ENCODE measurements around the gene BRIP1. TPM values are rescaled to one million over a fixed set of nuclear protein-coding genes. Genes with fewer than 3 reads are reported as not detected.

Gene BRIP1
- total RNA-seq, 1 experiment from 2014 or later: 30.2 TPM

- TF ChIP-seq EZH2 (IDR thresholded peaks at IDR 0.05; ENCODE audit: borderline replicate concordance, low read depth, low read length, poor library complexity, severe bottlenecking): no peak
- no peak for TF ChIP-seq CTCF (conservative IDR thresholded peaks at IDR 0.05; ENCODE audit: low read depth, low read length)
- DNase-seq (ENCODE audit: low spot score): no peak
- CTCF ChIA-PET: no interaction called here
- Histone ChIP-seq H3K4me3 (ENCODE audit: low read depth, low read length, poor library complexity, severe bottlenecking) (no peak overlapping the region), H3K36me3 (ENCODE audit: insufficient read depth, low read length, poor library complexity, severe bottlenecking) (peaks cover 8% of the 10 kb centered on the region), H3K27me3 (replicated peaks; ENCODE audit: insufficient read depth, low read depth, low read length, poor library complexity) (no peaks in the 10 kb centered on the region), H3K9me3 (ENCODE audit: low read depth, low read length, poor library complexity, severe bottlenecking) (no peaks in the 10 kb centered on the region), H3K27ac (ENCODE audit: low read depth, low read length, poor library complexity, severe bottlenecking) (no peak overlapping the region), H3K4me1 (ENCODE audit: insufficient read depth, low read length, poor library complexity, severe bottlenecking) (no peaks in the 10 kb centered on the region)
- BruUV-seq (replicated peaks): no TSS peak
- POLR2A ChIA-PET (ENCODE audit: low non-redundant PET): no interaction called here
- intact Hi-C loops (cut with micrococcal nuclease; ENCODE audit: unreplicated experiment): no loop called here
Observed at GRCh38 chr17:61803796-61804195, 59.5 kb downstream of the BRIP1 start.

GRCh38 chr17:61803216-61803615 is 60.1 kb downstream of the BRIP1 start:
- no peak overlapping the region for H3K27ac ChIP-seq (ENCODE audit: low read depth, low read length, poor library complexity, severe bottlenecking)
- H3K27me3 ChIP-seq (replicated peaks; ENCODE audit: insufficient read depth, low read depth, low read length, poor library complexity): no peaks in the 10 kb centered on the region
- ChIA-PET CTCF (no interaction called here), POLR2A (ENCODE audit: low non-redundant PET) (no interaction called here)
- H3K4me3 ChIP-seq (ENCODE audit: low read depth, low read length, poor library complexity, severe bottlenecking): no peak overlapping the region
- no peaks in the 10 kb centered on the region for H3K4me1 ChIP-seq (ENCODE audit: insufficient read depth, low read length, poor library complexity, severe bottlenecking)
- peaks cover 9% of the 10 kb centered on the region for H3K36me3 ChIP-seq (ENCODE audit: insufficient read depth, low read length, poor library complexity, severe bottlenecking)
- H3K9me3 ChIP-seq (ENCODE audit: low read depth, low read length, poor library complexity, severe bottlenecking): no peaks in the 10 kb centered on the region
- intact Hi-C loops (cut with micrococcal nuclease; ENCODE audit: unreplicated experiment): no loop called here
- no peak for DNase-seq (ENCODE audit: low spot score)
- TF ChIP-seq CTCF (conservative IDR thresholded peaks at IDR 0.05; ENCODE audit: low read depth, low read length) (no peak), EZH2 (IDR thresholded peaks at IDR 0.05; ENCODE audit: borderline replicate concordance, low read depth, low read length, poor library complexity, severe bottlenecking) (no peak)
- no TSS peak for BruUV-seq (replicated peaks)

DNA sequence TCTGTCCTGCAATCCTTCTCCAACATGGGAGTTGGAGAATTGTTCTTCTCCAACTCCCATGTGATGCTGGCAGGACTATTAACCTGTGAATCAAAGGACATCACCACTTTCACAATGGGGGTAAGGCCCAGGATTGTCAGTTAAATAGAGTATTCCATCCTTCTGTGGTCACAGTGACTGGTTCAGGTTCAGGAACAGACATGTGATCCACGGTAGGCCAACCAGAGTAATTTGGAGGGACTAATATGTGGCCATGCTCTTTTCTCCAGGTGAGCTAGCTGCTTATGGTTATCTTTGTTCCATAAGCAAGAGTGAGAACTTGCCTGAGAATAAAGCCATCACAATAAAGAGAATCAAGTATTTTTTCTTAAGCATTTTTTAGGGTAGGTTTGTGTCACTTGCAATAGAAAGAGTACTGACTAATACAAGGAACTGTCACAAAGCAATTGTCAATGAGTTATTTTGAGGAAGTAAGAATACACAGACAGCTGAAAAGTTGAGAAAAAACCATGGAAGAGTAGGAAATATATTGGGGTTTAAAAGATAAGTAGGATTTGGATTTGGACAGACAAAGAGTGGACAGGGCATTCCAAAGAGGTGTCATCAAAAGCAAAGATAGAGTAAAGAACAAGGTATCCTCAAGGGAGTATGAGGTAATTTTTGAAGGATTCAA is 63.4 kb downstream of the BRIP1 start:
- no peak for DNase-seq (ENCODE audit: low spot score)
- POLR2A ChIA-PET (ENCODE audit: low non-redundant PET): no interaction called here
- Histone ChIP-seq H3K36me3 (ENCODE audit: insufficient read depth, low read length, poor library complexity, severe bottlenecking) (peaks cover 29% of the 10 kb centered on the region), H3K27me3 (replicated peaks; ENCODE audit: insufficient read depth, low read depth, low read length, poor library complexity) (no peaks in the 10 kb centered on the region), H3K4me3 (ENCODE audit: low read depth, low read length, poor library complexity, severe bottlenecking) (no peak overlapping the region), H3K9me3 (ENCODE audit: low read depth, low read length, poor library complexity, severe bottlenecking) (no peaks in the 10 kb centered on the region), H3K27ac (ENCODE audit: low read depth, low read length, poor library complexity, severe bottlenecking) (no peak overlapping the region), H3K4me1 (ENCODE audit: insufficient read depth, low read length, poor library complexity, severe bottlenecking) (no peaks in the 10 kb centered on the region)
- CTCF ChIA-PET: no interaction called here
- no peak for TF ChIP-seq EZH2 (IDR thresholded peaks at IDR 0.05; ENCODE audit: borderline replicate concordance, low read depth, low read length, poor library complexity, severe bottlenecking)
- TF ChIP-seq CTCF (conservative IDR thresholded peaks at IDR 0.05; ENCODE audit: low read depth, low read length): no peak
- BruUV-seq (replicated peaks): no TSS peak
- intact Hi-C loops (cut with micrococcal nuclease; ENCODE audit: unreplicated experiment): no loop called here

All from A673 (cell line).